A549 (cell line): ENCODE results near the gene IFRD2. TPM values are rescaled to one million over a fixed set of nuclear protein-coding genes. Genes with fewer than 3 reads are reported as not detected.

Experiments
- ATAC-seq, 2 experiments: fragments of 200-7000 bp in 1 of 2; fragments of >200 bp in 1 of 2; cut with Nextera tagmentation in 1 of 2; cut with Tn5 transposase in 1 of 2; 3 replicates each; pipeline versions ENCODE4 v1.8.0 to v1.9.1; 2018 to 2020; ENCODE audit warnings: mild to moderate bottlenecking in 1 of 2, moderate library complexity in 1 of 2
- CTCF ChIA-PET: fragments of 300-600 bp; sonication (Branson Sonifier 250); formaldehyde crosslinking; extraction: SDS; loops from one replicate; lab custom pipeline; 2021; ENCODE audit warnings: antibody characterized with exemption, inconsistent platforms; lab: Yijun Ruan, JAX
- POLR2A ChIA-PET: fragments of 350-600 bp; formaldehyde crosslinking; extraction: SDS; loops from one replicate; lab custom pipeline; 2021; ENCODE audit warnings: antibody characterized with exemption, inconsistent platforms; lab: Yijun Ruan, JAX
- DNase-seq, 2 experiments: peaks; one replicate each; pipeline versions ENCODE4 v3.0.0 to v3.0.0-alpha.2; 2011 to 2016; ENCODE audit warnings: low read depth in 1 of 2, low spot score in 1 of 2
- FAIRE-seq: peaks from 2 replicates; lab custom pipeline; 2011; peaks lifted over from hg19 to GRCh38; lab: Jason Lieb, UNC
- H3K27ac ChIP-seq, 2 experiments: fragments of >200 bp; sonication (Bioruptor Twin); formaldehyde crosslinking; 3 replicates each; pipeline ENCODE4 v1.5.1; 2016 to 2017
- H3K4me1 ChIP-seq: fragments of >200 bp; sonication (Bioruptor Twin); formaldehyde crosslinking; 3 replicates; pipeline ENCODE4 v1.6.1; 2016
- H3K4me2 ChIP-seq: fragments of >200 bp; sonication (Bioruptor Twin); formaldehyde crosslinking; 3 replicates; pipeline ENCODE4 v1.6.1; 2016
- H3K4me3 ChIP-seq: fragments of >200 bp; sonication (Bioruptor Twin); formaldehyde crosslinking; 3 replicates; pipeline ENCODE4 v1.5.1; 2016
- H3K9me3 ChIP-seq: fragments of >200 bp; sonication (Bioruptor Twin); formaldehyde crosslinking; 3 replicates; pipeline ENCODE4 v1.6.1; 2016
- BHLHE40 ChIP-seq: IDR thresholded peaks from 2 replicates; pipeline ENCODE4 v1.6.1; 2012; ENCODE audit warnings: low read depth, low read length, inconsistent platforms
- CBX2 ChIP-seq: fragments of 200-600 bp; sonication (generic); IDR thresholded peaks from 2 replicates; pipeline ENCODE4 v1.6.1; 2016; ENCODE audit warnings: low read depth, mild to moderate bottlenecking, borderline replicate concordance
- CBX8 ChIP-seq: fragments of 200-600 bp; sonication (generic); IDR thresholded peaks from 2 replicates; pipeline ENCODE4 v1.6.1; 2016
- CHD4 ChIP-seq: fragments of 200-600 bp; sonication (generic); IDR thresholded peaks from 2 replicates; pipeline ENCODE4 v1.6.1; 2016; ENCODE audit warnings: antibody characterized with exemption, mild to moderate bottlenecking, borderline replicate concordance
- CTCF ChIP-seq: fragments of >200 bp; sonication (Bioruptor Twin); formaldehyde crosslinking; IDR thresholded peaks from 3 replicates; pipeline ENCODE4 v1.5.1; 2016
- E2F6 ChIP-seq: IDR thresholded peaks from 2 replicates; pipeline ENCODE4 v1.6.1; 2012; ENCODE audit warnings: low read depth, borderline replicate concordance
- EHF ChIP-seq: fragments of 250-450 bp; sonication (Bioruptor Pico); IDR thresholded peaks from 2 replicates; pipeline ENCODE4 v1.5.0; 2020; ENCODE audit warnings: mild to moderate bottlenecking
- ELK1 ChIP-seq: fragments of 150-350 bp; IDR thresholded peaks from 2 replicates; pipeline ENCODE4 v1.6.1; 2014; ENCODE audit warnings: low read depth, mild to moderate bottlenecking, low read length
- GATA3 ChIP-seq: IDR thresholded peaks from 2 replicates; pipeline ENCODE4 v1.6.1; 2012; ENCODE audit warnings: borderline replicate concordance
- HDAC2 ChIP-seq: fragments of 200-600 bp; sonication (generic); IDR thresholded peaks from 2 replicates; pipeline ENCODE4 v1.6.1; 2016
- HOXA7 ChIP-seq: fragments of 250-450 bp; sonication (Bioruptor Pico); IDR thresholded peaks from 2 replicates; pipeline ENCODE4 v1.5.0; 2020; ENCODE audit warnings: mild to moderate bottlenecking, moderate library complexity
- HOXB13 ChIP-seq: fragments of 250-450 bp; sonication (Bioruptor Pico); IDR thresholded peaks from 2 replicates; pipeline ENCODE4 v1.5.0; 2020; ENCODE audit warnings: low read depth, mild to moderate bottlenecking, moderate library complexity
- HOXB5 ChIP-seq: fragments of 250-450 bp; sonication (Bioruptor Pico); IDR thresholded peaks from 2 replicates; pipeline ENCODE4 v1.5.0; 2020; ENCODE audit warnings: mild to moderate bottlenecking, moderate library complexity
- JUN ChIP-seq, 2 experiments: fragments of >200 bp; sonication (Bioruptor Twin); formaldehyde crosslinking; IDR thresholded peaks; 2 replicates in 1 of 2; 3 replicates in 1 of 2; pipeline ENCODE4 v1.6.1; 2016 to 2017
- JUNB ChIP-seq: fragments of >200 bp; sonication (Bioruptor Twin); formaldehyde crosslinking; IDR thresholded peaks from 2 replicates; pipeline ENCODE4 v1.6.1; 2016
- MAX ChIP-seq: IDR thresholded peaks from 2 replicates; pipeline ENCODE4 v1.6.1; 2012
- NFE2L2 ChIP-seq: fragments of 150-350 bp; conservative IDR thresholded peaks from 2 replicates; pipeline ENCODE4 v1.6.1; 2014; ENCODE audit warnings: low read length
- NR3C1 ChIP-seq: fragments of >200 bp; sonication (Bioruptor Twin); formaldehyde crosslinking; IDR thresholded peaks from 3 replicates; pipeline ENCODE4 v1.6.1; 2017
- POLR2AphosphoS2 ChIP-seq: conservative IDR thresholded peaks from 2 replicates; pipeline ENCODE4 v1.6.1; 2012; ENCODE audit warnings: low read length, improper control_type of control experiment, inconsistent platforms
- RARB ChIP-seq: fragments of 250-450 bp; sonication (Bioruptor Pico); IDR thresholded peaks from 2 replicates; pipeline ENCODE4 v1.8.0; 2021; ENCODE audit warnings: mild to moderate bottlenecking, moderate library complexity
- RCOR1 ChIP-seq: fragments of 150-350 bp; IDR thresholded peaks from 2 replicates; pipeline ENCODE4 v1.6.1; 2014; ENCODE audit warnings: antibody characterized with exemption, low read length, low read depth
- RNF2 ChIP-seq: fragments of 200-600 bp; sonication (generic); IDR thresholded peaks from 2 replicates; pipeline ENCODE4 v1.6.1; 2016; ENCODE audit warnings: low read depth, mild to moderate bottlenecking, antibody characterized with exemption, moderate library complexity, borderline replicate concordance
- SREBF2 ChIP-seq: fragments of 450-650 bp; IDR thresholded peaks from 2 replicates; pipeline ENCODE4 v1.6.1; 2014; ENCODE audit warnings: mild to moderate bottlenecking, moderate library complexity
- TP53 ChIP-seq: fragments of 250-450 bp; sonication (Bioruptor Pico); IDR thresholded peaks from 2 replicates; pipeline ENCODE4 v1.5.0; 2021; ENCODE audit warnings: mild to moderate bottlenecking, moderate library complexity
- USF2 ChIP-seq: fragments of 450-650 bp; IDR thresholded peaks from 2 replicates; pipeline ENCODE4 v1.6.1; 2014; ENCODE audit warnings: antibody characterized with exemption
- ZNF302 ChIP-seq: fragments of 250-450 bp; sonication (Bioruptor Pico); IDR thresholded peaks from 2 replicates; pipeline ENCODE4 v1.9.0; 2021; ENCODE audit warnings: inconsistent platforms, mild to moderate bottlenecking, moderate library complexity
- WGBS: methylation state at CpG from one replicate; pipeline ENCODE4 v1.1.6; 2017; ENCODE audit errors: missing lambda C conversion rate; 5-methylcytosine and 5-hydroxymethylcytosine counted together
- polyA plus RNA-seq, 4 experiments: library from polyadenylated mRNA; depleted of rRNA in 3 of 4; stranded (reverse); fragments of >200 nt; fragmentation: RNase III in 1 of 4; extraction: RNeasy Plus Mini Kit Qiagen cat#74134 plus additional on column Dnase treatment in 1 of 4; gene quantifications; 2 replicates in 3 of 4; 3 replicates in 1 of 4; pipeline ENCODE4 v1.2.3, GENCODE V29; 2011 to 2017

IFRD2 gene
- polyA plus RNA-seq, 2 of the 4 experiments (the other 2 are of a cell fraction), result 42.2 to 79.7 TPM

- WGBS, result 91% methylated on average over 9 of the region's 9 CpGs
- CTCF ChIA-PET, result interaction anchor here (1.2 to 11.2 kb wide), 7 partner anchors 9 to 69 kb away, joined by 3 to 219 read pairs (median 7); partner anchors contain the start of genes GNAI2 and GNAT1
- Histone ChIP-seq H3K4me3 (no peak overlapping the region), H3K9me3 (no peaks in the 10 kb centered on the region), H3K4me2 (no peak overlapping the region), H3K27ac (no peak overlapping the region), H3K4me1 (peaks cover 6% of the 10 kb centered on the region; the same call in 1 of the 3 replicates)
- no peak for ATAC-seq
- no peak for DNase-seq
- POLR2A ChIA-PET, result no interaction called here
- TF ChIP-seq EHF (CRISPR knock-in tag) (no peak), SREBF2 (no peak), CBX2 (no peak), HOXB13 (no peak), NR3C1 (no peak), USF2 (no peak), TP53 (no peak), MAX (no peak), NFE2L2 (no peak), CBX8 (no peak), HDAC2 (no peak), E2F6 (no peak), JUN (IDR thresholded peaks at IDR 0.05) (no peak), HOXB5 (CRISPR knock-in tag) (no peak), HOXA7 (CRISPR knock-in tag) (no peak), JUNB (no peak)
- FAIRE-seq, result no peak
These were observed 37.0 kb downstream of the IFRD2 start for GRCh38 chr3:50255251-50255615.

GRCh38 chr3:50254577-50255250, 37.5 kb downstream of the IFRD2 start:
- 75% methylated on average over 4 of the region's 8 CpGs for WGBS
- no peak for ATAC-seq
- CTCF ChIA-PET, result interaction anchor here (1.0 to 11.2 kb wide), 12 partner anchors 8 to 70 kb away, joined by 3 to 219 read pairs (median 5); partner anchors contain the start of genes GNAI2 and GNAT1

More at GRCh38 chr3:50254577-50255250, 37.5 kb downstream of the IFRD2 start:
- H3K9me3 ChIP-seq, result no peaks in the 10 kb centered on the region
- H3K27ac ChIP-seq, result no peak overlapping the region
- POLR2A ChIA-PET, result no interaction called here
- DNase-seq (no peak), FAIRE-seq (no peak)
- TF ChIP-seq CHD4 (no peak), POLR2AphosphoS2 (no peak), RARB (CRISPR knock-in tag) (no peak), HDAC2 (no peak), HOXB5 (CRISPR knock-in tag) (no peak), BHLHE40 (no peak), EHF (CRISPR knock-in tag) (no peak), CBX2 (no peak), CBX8 (no peak), JUN (IDR thresholded peaks at IDR 0.05) (no peak), RCOR1 (no peak), RNF2 (no peak), HOXA7 (CRISPR knock-in tag) (no peak), GATA3 (no peak), ELK1 (no peak), ZNF302 (CRISPR knock-in tag) (no peak), CTCF (no peak)
- H3K4me2 ChIP-seq, result no peak overlapping the region
- peaks cover 5% of the 10 kb centered on the region; the same call in 1 of the 3 replicates for H3K4me1 ChIP-seq
- H3K4me3 ChIP-seq, result no peak overlapping the region
